BLaER1 treated with 17β-estradiol and CSF1 and Interleukin-3, amounts not matched to agents 10 nM and 100 nM (cell line): ENCODE results near the gene TMEM190.
"Not testable (repeated sequence)": the region's sequence is repeated elsewhere in the genome, so short reads cannot be mapped to it uniquely, and the experiment has no call there.

Source experiments
- H3K27ac ChIP-seq, 11 experiments: shearing (Covaris generic); formaldehyde crosslinking; 2 replicates each; pipeline ENCODE4 v1.8.1; 2022
- H3K27me3 ChIP-seq, 11 experiments: shearing (Covaris generic); formaldehyde crosslinking; 2 replicates each; pipeline ENCODE4 v1.8.1; 2022
- H3K36me3 ChIP-seq, 11 experiments: shearing (Covaris generic); formaldehyde crosslinking; 2 replicates each; pipeline ENCODE4 v1.8.1; 2022
- H3K4me1 ChIP-seq, 10 experiments: shearing (Covaris generic); formaldehyde crosslinking; 2 replicates each; pipeline ENCODE4 v1.8.1; 2022
- H3K4me2 ChIP-seq, 11 experiments: shearing (Covaris generic); formaldehyde crosslinking; 2 replicates each; pipeline ENCODE4 v1.8.1; 2022
- H3K4me3 ChIP-seq, 10 experiments: shearing (Covaris generic); formaldehyde crosslinking; 2 replicates each; pipeline ENCODE4 v1.8.1; 2022
- H3K9ac ChIP-seq, 11 experiments: shearing (Covaris generic); formaldehyde crosslinking; 2 replicates each; pipeline ENCODE4 v1.8.1; 2022
- H3K9me3 ChIP-seq, 11 experiments: shearing (Covaris generic); formaldehyde crosslinking; replicated peaks in 1 of 11; 2 replicates each; pipeline ENCODE4 v1.8.1; 2022
- H4K20me1 ChIP-seq, 11 experiments: shearing (Covaris generic); formaldehyde crosslinking; 2 replicates each; pipeline ENCODE4 v1.8.1; 2022
- Cebpa-rat ChIP-seq, 11 experiments: shearing (Covaris generic); IDR thresholded peaks; 2 replicates each; pipeline ENCODE4 v1.8.1; 2022

TMEM190 gene

GRCh38 chr19:55400281-55401087 is 23.9 kb downstream of the TMEM190 start:
- H3K27me3 ChIP-seq = no peaks in the 10 kb centered on the region
- peaks cover 28 to 83% (median 69%) of the 10 kb centered on the region in 11 experiments; a peak in 21 of 22 replicates for H4K20me1 ChIP-seq
- H3K9me3 ChIP-seq = no peaks in the 10 kb centered on the region
- H3K4me1 ChIP-seq = peaks cover 20 to 56% (median 41%) of the 10 kb centered on the region in 10 experiments
- 0 out of 22 replicates have a peak overlapping the region, but pooled peaks of 1 of the 11 experiments have one; percentile 24 for H3K9ac ChIP-seq
- no peak for TF ChIP-seq Cebpa-rat (IDR thresholded peaks at IDR 0.05)
- H3K4me3 ChIP-seq = no peak overlapping the region
- peaks cover 43 to 71% (median 60%) of the 10 kb centered on the region in 11 experiments for H3K36me3 ChIP-seq
- H3K4me2 ChIP-seq = no peak overlapping the region
- H3K27ac ChIP-seq = peak overlapping the region in 1 of 11 experiments; percentile 9; a peak in 1 of 22 replicates

DNA sequence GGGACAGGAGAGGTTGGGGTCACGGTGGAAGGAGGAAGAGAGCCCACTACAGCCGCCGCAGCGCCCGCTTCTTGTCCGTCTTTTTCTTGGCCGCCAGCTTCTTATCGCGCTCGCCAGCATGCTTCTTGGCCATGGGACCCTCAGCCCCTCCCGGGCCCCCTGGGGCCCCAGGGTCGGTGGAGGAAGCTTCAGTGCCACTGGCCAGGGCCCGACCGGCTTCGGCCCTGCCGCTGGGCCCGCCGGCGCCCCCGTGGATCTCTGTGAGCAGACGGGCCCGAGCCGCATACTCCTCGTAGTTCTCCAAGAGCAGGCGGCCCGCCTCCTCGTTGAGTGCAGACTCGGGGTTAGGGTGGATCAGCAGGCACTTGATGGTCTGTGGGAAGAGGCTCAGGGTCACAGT is 24.8 kb downstream of the TMEM190 start:
- H3K9ac ChIP-seq, H3K27ac ChIP-seq, H3K27me3 ChIP-seq, H3K9me3 ChIP-seq, H3K4me3 ChIP-seq, H3K4me2 ChIP-seq: not testable (repeated sequence)
- peaks cover 29 to 86% (median 78%) of the 10 kb centered on the region in 11 experiments; a peak in 21 of 22 replicates for H4K20me1 ChIP-seq
- peaks cover 49 to 78% (median 69%) of the 10 kb centered on the region in 11 experiments for H3K36me3 ChIP-seq
- peaks cover 29 to 65% (median 51%) of the 10 kb centered on the region in 10 experiments for H3K4me1 ChIP-seq

GRCh38 chr19:55402509-55402908 is 25.9 kb downstream of the TMEM190 start:
- TF ChIP-seq Cebpa-rat (IDR thresholded peaks at IDR 0.05) = no peak
- Histone ChIP-seq H3K4me1 (peaks cover 34 to 68% (median 54%) of the 10 kb centered on the region in 10 experiments), H3K4me2 (peak overlapping the region in 10 of 11 experiments; percentile 37 to 100 (median 96); a peak in 16 of 22 replicates), H3K27me3 (no peaks in the 10 kb centered on the region), H3K4me3 (0 out of 20 replicates have a peak overlapping the region, but pooled peaks of 1 of the 10 experiments have one; percentile 3), H4K20me1 (peaks cover 29 to 97% (median 85%) of the 10 kb centered on the region in 11 experiments; a peak in 21 of 22 replicates), H3K27ac (no peak overlapping the region; a peak in 1 of 22 replicates), H3K36me3 (peaks cover 49 to 82% (median 73%) of the 10 kb centered on the region in 11 experiments), H3K9me3 (no peaks in the 10 kb centered on the region), H3K9ac (peak overlapping the region in 10 of 11 experiments; percentile 10 to 41 (median 33); a peak in 14 of 22 replicates)

DNA sequence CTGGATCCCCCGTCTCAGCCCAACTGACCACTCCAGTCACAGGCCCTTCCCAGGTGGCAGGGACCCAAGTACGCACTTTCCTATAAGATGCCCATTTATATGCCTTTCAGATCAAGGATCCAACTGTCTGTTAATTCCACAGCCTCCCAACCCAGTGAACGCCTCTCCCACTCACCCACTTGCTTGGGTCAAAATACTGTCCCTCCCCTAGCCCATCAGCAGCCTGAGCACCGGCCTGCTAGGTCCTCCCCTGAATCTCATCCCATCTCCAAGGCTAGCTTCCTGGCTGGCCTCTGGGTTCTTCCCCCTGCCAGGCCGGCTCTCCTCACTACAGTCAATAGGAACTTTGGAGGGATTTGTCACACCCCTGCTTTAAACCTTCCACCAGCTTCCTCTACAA is 29.0 kb downstream of the TMEM190 start:
- TF ChIP-seq Cebpa-rat (IDR thresholded peaks at IDR 0.05) = no peak
- peaks cover 43 to 62% (median 58%) of the 10 kb centered on the region in 11 experiments for H3K36me3 ChIP-seq
- peaks cover 24 to 69% (median 63%) of the 10 kb centered on the region in 11 experiments; a peak in 21 of 22 replicates for H4K20me1 ChIP-seq
- H3K9me3 ChIP-seq = peaks cover 0 to 22% (median 17%) of the 10 kb centered on the region in 11 experiments; a peak in 15 of 22 replicates
- H3K27ac ChIP-seq = peak overlapping the region in 2 of 11 experiments; percentile 96 to 99; a peak in 3 of 22 replicates
- peak overlapping the region; percentile 97 to 100 (median 99) for H3K9ac ChIP-seq
- peak overlapping the region; percentile 11 to 100 (median 98); a peak in 18 of 20 replicates for H3K4me3 ChIP-seq
- peaks cover 40 to 59% (median 56%) of the 10 kb centered on the region in 10 experiments for H3K4me1 ChIP-seq
- H3K27me3 ChIP-seq = no peaks in the 10 kb centered on the region
- peak overlapping the region; percentile 92 to 100 (median 97) for H3K4me2 ChIP-seq

GRCh38 chr19:55406091-55406825 is 29.6 kb downstream of the TMEM190 start:
- H4K20me1 ChIP-seq = peaks cover 24 to 63% (median 57%) of the 10 kb centered on the region in 11 experiments; a peak in 21 of 22 replicates
- H3K27ac ChIP-seq = peak overlapping the region in 10 of 11 experiments; percentile 91 to 99 (median 96); a peak in 20 of 22 replicates
- H3K36me3 ChIP-seq = peaks cover 39 to 56% (median 52%) of the 10 kb centered on the region in 11 experiments
- peak overlapping the region; percentile 89 to 100 (median 98) for H3K4me3 ChIP-seq
- H3K4me1 ChIP-seq = peaks cover 40 to 59% (median 56%) of the 10 kb centered on the region in 10 experiments
- no peaks in the 10 kb centered on the region for H3K27me3 ChIP-seq
- peak overlapping the region; percentile 92 to 100 (median 97) for H3K4me2 ChIP-seq
- peaks cover 0 to 26% (median 17%) of the 10 kb centered on the region in 11 experiments; a peak in 15 of 22 replicates for H3K9me3 ChIP-seq
- TF ChIP-seq Cebpa-rat (IDR thresholded peaks at IDR 0.05) = no peak
- peak overlapping the region; percentile 97 to 100 (median 99) for H3K9ac ChIP-seq

- peak overlapping the region; percentile 89 to 100 (median 98) for H3K4me3 ChIP-seq
- peak overlapping the region; percentile 91 to 99 (median 96) for H3K27ac ChIP-seq
- H3K36me3 ChIP-seq = peaks cover 33 to 49% (median 46%) of the 10 kb centered on the region in 11 experiments
- peak overlapping the region; percentile 92 to 100 (median 97) for H3K4me2 ChIP-seq
- H3K4me1 ChIP-seq = peaks cover 40 to 56% (median 54%) of the 10 kb centered on the region in 10 experiments
- peaks cover 0 to 26% (median 17%) of the 10 kb centered on the region in 11 experiments; a peak in 15 of 22 replicates for H3K9me3 ChIP-seq
- peaks cover 18 to 56% (median 50%) of the 10 kb centered on the region in 11 experiments; a peak in 21 of 22 replicates for H4K20me1 ChIP-seq
- peak overlapping the region; percentile 97 to 100 (median 99) for H3K9ac ChIP-seq
- no peak for TF ChIP-seq Cebpa-rat (IDR thresholded peaks at IDR 0.05)
- H3K27me3 ChIP-seq = no peaks in the 10 kb centered on the region
Measured at GRCh38 chr19:55406826-55407549, 30.4 kb downstream of the TMEM190 start.

DNA sequence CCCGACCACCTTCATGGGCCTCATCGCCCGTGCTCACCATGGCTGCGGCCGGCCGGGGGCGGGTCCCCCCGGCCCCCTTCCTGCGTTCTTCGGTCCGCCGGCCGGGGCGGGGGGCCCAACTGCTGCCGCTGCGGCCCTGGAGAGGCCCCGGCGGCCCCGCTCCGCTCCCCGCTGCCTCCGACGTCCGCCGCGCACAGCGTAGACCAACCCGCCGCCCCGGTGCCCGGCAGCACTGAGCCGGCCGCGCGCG is 30.8 kb downstream of the TMEM190 start, which contains the start of gene UBE2S:
Gene UBE2S, minus strand, starts transcription at position 239 of the 250 bp plus-strand sequence. Its CDS starts 199 bp downstream, at position 40.
- Histone ChIP-seq H3K4me3 (peak within 1 kb of the TSS; percentile 89 to 100 (median 98)), H3K9ac (peak within 1 kb of the TSS; percentile 97 to 100 (median 99)), H3K9me3 (peaks cover 0 to 26% (median 17%) of the 10 kb centered on the region in 11 experiments; a peak in 15 of 22 replicates), H3K36me3 (peaks cover 28 to 44% (median 41%) of the 10 kb centered on the region in 11 experiments), H3K27ac (peak within 1 kb of the TSS; percentile 91 to 99 (median 96)), H4K20me1 (peaks cover 13 to 51% (median 45%) of the 10 kb centered on the region in 11 experiments; a peak in 21 of 22 replicates), H3K4me1 (peaks cover 40 to 51% (median 49%) of the 10 kb centered on the region in 10 experiments), H3K4me2 (peak within 1 kb of the TSS; percentile 92 to 100 (median 97))
- H3K27me3 ChIP-seq = not testable (repeated sequence)
